GM23338 (cell line): Measurements from ENCODE around the gene OR52I2. TPM values are rescaled to one million over a fixed set of nuclear protein-coding genes. Genes with fewer than 3 reads are reported as not detected.

Experiments used
- ATAC-seq: fragments of 200-7000 bp; cut with Tn5 transposase; 3 replicates; pipeline ENCODE4 v1.9.1; 2020
- DNase-seq: peaks from one replicate; pipeline ENCODE4 v3.0.0-alpha.2; 2015; ENCODE audit warnings: low spot score
- H2AFZ ChIP-seq: fragments of 200-600 bp; sonication (generic); 2 replicates; pipeline ENCODE4 v1.8.0; 2016; ENCODE audit warnings: antibody characterized with exemption, mild to moderate bottlenecking, moderate library complexity
- H3F3A ChIP-seq: fragments of 200-600 bp; sonication (generic); replicated peaks from 2 replicates; pipeline ENCODE4 v1.8.0; 2017; ENCODE audit warnings: antibody characterized with exemption, mixed run types, low read depth
- H3K27ac ChIP-seq: fragments of 200-600 bp; sonication (generic); 2 replicates; pipeline ENCODE4 v1.6.1; 2016; ENCODE audit warnings: low read depth
- H3K27me3 ChIP-seq: fragments of 200-600 bp; sonication (generic); 2 replicates; pipeline ENCODE4 v1.8.0; 2016; ENCODE audit warnings: mild to moderate bottlenecking, mixed run types, moderate library complexity; ENCODE audit not compliant: insufficient read depth
- H3K36me3 ChIP-seq: fragments of 200-600 bp; sonication (generic); 2 replicates; pipeline ENCODE4 v1.8.0; 2016; ENCODE audit warnings: mild to moderate bottlenecking; ENCODE audit not compliant: insufficient read depth
- H3K4me1 ChIP-seq: fragments of 200-600 bp; sonication (generic); 2 replicates; pipeline ENCODE4 v1.8.0; 2016; ENCODE audit warnings: mild to moderate bottlenecking, moderate library complexity; ENCODE audit not compliant: insufficient read depth
- H3K4me2 ChIP-seq: fragments of 200-600 bp; sonication (generic); 2 replicates; pipeline ENCODE4 v1.7.1; 2017; ENCODE audit warnings: mixed run types
- H3K4me3 ChIP-seq: fragments of 200-600 bp; sonication (generic); 2 replicates; pipeline ENCODE4 v1.6.1; 2016; ENCODE audit warnings: mixed run types
- H3K79me2 ChIP-seq: fragments of 200-600 bp; sonication (generic); replicated peaks from 2 replicates; pipeline ENCODE4 v1.8.0; 2017; ENCODE audit warnings: mild to moderate bottlenecking; ENCODE audit not compliant: insufficient read depth
- H3K9me2 ChIP-seq: fragments of 200-600 bp; sonication (generic); 2 replicates; pipeline ENCODE4 v1.8.0; 2017; ENCODE audit not compliant: insufficient read depth
- H4K20me1 ChIP-seq: fragments of 200-600 bp; sonication (generic); replicated peaks from 2 replicates; pipeline ENCODE4 v1.8.0; 2017; ENCODE audit warnings: mild to moderate bottlenecking; ENCODE audit not compliant: insufficient read depth
- H3K27ac Mint-ChIP-seq: 2 replicates; pipeline ENCODE4 v1.8.0; 2020; ENCODE audit warnings: inconsistent platforms, mild to moderate bottlenecking, moderate library complexity, mixed read lengths
- H3K27me3 Mint-ChIP-seq: 3 replicates; pipeline ENCODE4 v1.8.0; 2022; ENCODE audit warnings: low read depth, mild to moderate bottlenecking, moderate library complexity, mixed read lengths, inconsistent platforms; ENCODE audit not compliant: insufficient read depth, poor library complexity
- H3K36me3 Mint-ChIP-seq: 3 replicates; pipeline ENCODE4 v1.8.0; 2021; ENCODE audit warnings: low read depth, mild to moderate bottlenecking, inconsistent platforms, moderate library complexity, mixed read lengths
- H3K4me1 Mint-ChIP-seq: 3 replicates; pipeline ENCODE4 v1.8.0; 2020; ENCODE audit warnings: mild to moderate bottlenecking, inconsistent platforms, mixed read lengths
- H3K4me3 Mint-ChIP-seq: 3 replicates; pipeline ENCODE4 v1.8.0; 2021; ENCODE audit warnings: moderate library complexity, mild to moderate bottlenecking, inconsistent platforms, mixed read lengths
- H3K9me3 Mint-ChIP-seq: 3 replicates; pipeline ENCODE4 v1.8.0; 2020; ENCODE audit warnings: moderate library complexity, mild to moderate bottlenecking, inconsistent platforms, mixed read lengths
- EZH2 ChIP-seq: fragments of 200-600 bp; sonication (generic); IDR thresholded peaks from one replicate; pipeline ENCODE4 v1.8.0; 2017; ENCODE audit warnings: antibody characterized with exemption, mild to moderate bottlenecking, low read depth; ENCODE audit not compliant: unreplicated experiment
- EZH2phosphoT487 ChIP-seq: fragments of 200-600 bp; sonication (generic); IDR thresholded peaks from one replicate; pipeline ENCODE4 v1.8.1; 2018; ENCODE audit warnings: antibody characterized with exemption; ENCODE audit not compliant: unreplicated experiment
- JUNB ChIP-seq: IDR thresholded peaks from one replicate; pipeline ENCODE4 v1.6.1; 2016; ENCODE audit warnings: antibody characterized with exemption; ENCODE audit not compliant: unreplicated experiment
- NANOG ChIP-seq: IDR thresholded peaks from 2 replicates; pipeline ENCODE4 v1.6.1; 2016; ENCODE audit warnings: antibody characterized with exemption, borderline replicate concordance
- STAT1 ChIP-seq: IDR thresholded peaks from one replicate; pipeline ENCODE4 v1.6.1; 2016; ENCODE audit warnings: antibody characterized with exemption; ENCODE audit not compliant: unreplicated experiment
- ZNF114 ChIP-seq: fragments of 250-450 bp; sonication (Bioruptor Pico); IDR thresholded peaks from 2 replicates; pipeline ENCODE4 v1.5.0; 2020; ENCODE audit warnings: mild to moderate bottlenecking, moderate library complexity
- ZNF331 ChIP-seq: fragments of 250-450 bp; sonication (Bioruptor Pico); IDR thresholded peaks from 2 replicates; pipeline ENCODE4 v1.5.0; 2020; ENCODE audit warnings: low read depth, mild to moderate bottlenecking, moderate library complexity
- polyA plus RNA-seq: library from polyadenylated mRNA; unstranded; fragments of >200 nt; fragmentation: Nextera tagmentation; extraction: Ambion mirVana; gene quantifications from 2 replicates; pipeline ENCODE4 v1.2.1, GENCODE V29; 2016
- total RNA-seq: library from RNA; depleted of rRNA; stranded (reverse); fragments of >200 nt; shearing (Covaris generic); gene quantifications from 2 replicates; pipeline ENCODE4 v1.2.3, GENCODE V29; 2014
- TF ChIP-seq, protein P1 (sequence below): fragments of 250-450 bp; sonication (Bioruptor Pico); IDR thresholded peaks from 2 replicates; pipeline ENCODE4 v1.5.0; 2020; ENCODE audit warnings: mild to moderate bottlenecking, moderate library complexity
- TF ChIP-seq, protein P2 (sequence below): IDR thresholded peaks from 2 replicates; pipeline ENCODE4 v1.6.1; 2016; ENCODE audit warnings: antibody characterized with exemption

OR52I2 gene
- total and polyA plus RNA-seq, 2 experiments from 2014 or later = 0.03 TPM; not detected in 1

DNA sequence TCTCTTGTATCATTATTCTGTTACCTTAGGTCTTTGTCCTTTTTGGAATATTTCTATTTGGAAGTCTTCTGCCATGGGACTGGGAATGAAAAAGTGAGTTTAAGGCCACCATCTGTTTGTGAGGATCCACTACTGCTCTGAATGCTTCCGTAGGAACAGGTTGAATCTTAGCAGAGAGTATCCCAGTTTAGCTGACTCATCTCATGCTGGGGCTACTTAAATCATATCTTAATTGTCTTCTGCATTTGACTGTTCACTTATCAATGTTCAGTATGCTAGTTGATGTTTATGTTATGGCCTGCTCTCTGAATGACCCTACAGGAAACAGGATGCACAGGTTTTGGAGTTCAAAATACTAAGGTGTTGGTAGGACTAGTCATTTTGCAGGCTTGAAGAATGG is 1.4 kb upstream of the OR52I2 start:
- no peak overlapping the region for H3K4me3 ChIP-seq
- Mint-ChIP-seq H3K9me3 (no peaks in the 10 kb centered on the region; the same call in 2 of the 3 replicates), H3K27me3 (peaks cover 2% of the 10 kb centered on the region), H3K27ac (no peak overlapping the region), H3K36me3 (no peaks in the 10 kb centered on the region), H3K4me3 (no peak overlapping the region), H3K4me1 (no peaks in the 10 kb centered on the region)
- H2AFZ ChIP-seq = no peak overlapping the region
- H3K27ac ChIP-seq = no peak overlapping the region
- H3K36me3 ChIP-seq = no peaks in the 10 kb centered on the region
- DNase-seq (no peak), ATAC-seq (no peak)
- H3K4me1 ChIP-seq = no peaks in the 10 kb centered on the region
- no peak overlapping the region for H3K4me2 ChIP-seq
- peaks cover 8% of the 10 kb centered on the region; the same call in 1 of the 2 replicates for H3K9me2 ChIP-seq
- H3F3A ChIP-seq = no peaks in the 10 kb centered on the region
- H4K20me1 ChIP-seq = no peaks in the 10 kb centered on the region
- H3K27me3 ChIP-seq = no peaks in the 10 kb centered on the region
- H3K79me2 ChIP-seq = no peaks in the 10 kb centered on the region
- no peak for TF ChIP-seq STAT1
- TF ChIP-seq ZNF331 (CRISPR knock-in tag) = no peak
- TF ChIP-seq NANOG = no peak
- TF ChIP-seq ZNF114 (CRISPR knock-in tag) = no peak
- no peak for TF ChIP-seq JUNB
- TF ChIP-seq, protein P1, sequence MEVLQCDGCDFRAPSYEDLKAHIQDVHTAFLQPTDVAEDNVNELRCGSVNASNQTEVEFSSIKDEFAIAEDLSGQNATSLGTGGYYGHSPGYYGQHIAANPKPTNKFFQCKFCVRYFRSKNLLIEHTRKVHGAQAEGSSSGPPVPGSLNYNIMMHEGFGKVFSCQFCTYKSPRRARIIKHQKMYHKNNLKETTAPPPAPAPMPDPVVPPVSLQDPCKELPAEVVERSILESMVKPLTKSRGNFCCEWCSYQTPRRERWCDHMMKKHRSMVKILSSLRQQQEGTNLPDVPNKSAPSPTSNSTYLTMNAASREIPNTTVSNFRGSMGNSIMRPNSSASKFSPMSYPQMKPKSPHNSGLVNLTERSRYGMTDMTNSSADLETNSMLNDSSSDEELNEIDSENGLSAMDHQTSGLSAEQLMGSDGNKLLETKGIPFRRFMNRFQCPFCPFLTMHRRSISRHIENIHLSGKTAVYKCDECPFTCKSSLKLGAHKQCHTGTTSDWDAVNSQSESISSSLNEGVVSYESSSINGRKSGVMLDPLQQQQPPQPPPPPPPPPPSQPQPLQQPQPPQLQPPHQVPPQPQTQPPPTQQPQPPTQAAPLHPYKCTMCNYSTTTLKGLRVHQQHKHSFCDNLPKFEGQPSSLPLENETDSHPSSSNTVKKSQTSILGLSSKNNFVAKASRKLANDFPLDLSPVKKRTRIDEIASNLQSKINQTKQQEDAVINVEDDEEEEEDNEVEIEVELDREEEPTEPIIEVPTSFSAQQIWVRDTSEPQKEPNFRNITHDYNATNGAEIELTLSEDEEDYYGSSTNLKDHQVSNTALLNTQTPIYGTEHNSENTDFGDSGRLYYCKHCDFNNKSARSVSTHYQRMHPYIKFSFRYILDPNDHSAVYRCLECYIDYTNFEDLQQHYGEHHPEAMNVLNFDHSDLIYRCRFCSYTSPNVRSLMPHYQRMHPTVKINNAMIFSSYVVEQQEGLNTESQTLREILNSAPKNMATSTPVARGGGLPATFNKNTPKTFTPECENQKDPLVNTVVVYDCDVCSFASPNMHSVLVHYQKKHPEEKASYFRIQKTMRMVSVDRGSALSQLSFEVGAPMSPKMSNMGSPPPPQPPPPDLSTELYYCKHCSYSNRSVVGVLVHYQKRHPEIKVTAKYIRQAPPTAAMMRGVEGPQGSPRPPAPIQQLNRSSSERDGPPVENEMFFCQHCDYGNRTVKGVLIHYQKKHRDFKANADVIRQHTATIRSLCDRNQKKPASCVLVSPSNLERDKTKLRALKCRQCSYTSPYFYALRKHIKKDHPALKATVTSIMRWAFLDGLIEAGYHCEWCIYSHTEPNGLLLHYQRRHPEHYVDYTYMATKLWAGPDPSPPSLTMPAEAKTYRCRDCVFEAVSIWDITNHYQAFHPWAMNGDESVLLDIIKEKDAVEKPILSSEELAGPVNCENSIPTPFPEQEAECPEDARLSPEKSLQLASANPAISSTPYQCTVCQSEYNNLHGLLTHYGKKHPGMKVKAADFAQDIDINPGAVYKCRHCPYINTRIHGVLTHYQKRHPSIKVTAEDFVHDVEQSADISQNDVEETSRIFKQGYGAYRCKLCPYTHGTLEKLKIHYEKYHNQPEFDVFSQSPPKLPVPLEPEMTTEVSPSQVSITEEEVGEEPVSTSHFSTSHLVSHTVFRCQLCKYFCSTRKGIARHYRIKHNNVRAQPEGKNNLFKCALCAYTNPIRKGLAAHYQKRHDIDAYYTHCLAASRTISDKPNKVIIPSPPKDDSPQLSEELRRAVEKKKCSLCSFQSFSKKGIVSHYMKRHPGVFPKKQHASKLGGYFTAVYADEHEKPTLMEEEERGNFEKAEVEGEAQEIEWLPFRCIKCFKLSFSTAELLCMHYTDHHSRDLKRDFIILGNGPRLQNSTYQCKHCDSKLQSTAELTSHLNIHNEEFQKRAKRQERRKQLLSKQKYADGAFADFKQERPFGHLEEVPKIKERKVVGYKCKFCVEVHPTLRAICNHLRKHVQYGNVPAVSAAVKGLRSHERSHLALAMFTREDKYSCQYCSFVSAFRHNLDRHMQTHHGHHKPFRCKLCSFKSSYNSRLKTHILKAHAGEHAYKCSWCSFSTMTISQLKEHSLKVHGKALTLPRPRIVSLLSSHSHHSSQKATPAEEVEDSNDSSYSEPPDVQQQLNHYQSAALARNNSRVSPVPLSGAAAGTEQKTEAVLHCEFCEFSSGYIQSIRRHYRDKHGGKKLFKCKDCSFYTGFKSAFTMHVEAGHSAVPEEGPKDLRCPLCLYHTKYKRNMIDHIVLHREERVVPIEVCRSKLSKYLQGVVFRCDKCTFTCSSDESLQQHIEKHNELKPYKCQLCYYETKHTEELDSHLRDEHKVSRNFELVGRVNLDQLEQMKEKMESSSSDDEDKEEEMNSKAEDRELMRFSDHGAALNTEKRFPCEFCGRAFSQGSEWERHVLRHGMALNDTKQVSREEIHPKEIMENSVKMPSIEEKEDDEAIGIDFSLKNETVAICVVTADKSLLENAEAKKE (CRISPR knock-in tag) = no peak
- TF ChIP-seq, protein P2, sequence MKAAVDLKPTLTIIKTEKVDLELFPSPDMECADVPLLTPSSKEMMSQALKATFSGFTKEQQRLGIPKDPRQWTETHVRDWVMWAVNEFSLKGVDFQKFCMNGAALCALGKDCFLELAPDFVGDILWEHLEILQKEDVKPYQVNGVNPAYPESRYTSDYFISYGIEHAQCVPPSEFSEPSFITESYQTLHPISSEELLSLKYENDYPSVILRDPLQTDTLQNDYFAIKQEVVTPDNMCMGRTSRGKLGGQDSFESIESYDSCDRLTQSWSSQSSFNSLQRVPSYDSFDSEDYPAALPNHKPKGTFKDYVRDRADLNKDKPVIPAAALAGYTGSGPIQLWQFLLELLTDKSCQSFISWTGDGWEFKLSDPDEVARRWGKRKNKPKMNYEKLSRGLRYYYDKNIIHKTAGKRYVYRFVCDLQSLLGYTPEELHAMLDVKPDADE = no peak
- no peak for TF ChIP-seq EZH2phosphoT487
- TF ChIP-seq EZH2 = no peak
